CD8-positive, alpha-beta memory T cell (primary cell): ENCODE data around the gene KCNAB1. TPM values are rescaled to one million over a fixed set of nuclear protein-coding genes. Genes with fewer than 3 reads are reported as not detected.

Source experiments
- CTCF ChIA-PET: fragments of 350-600 bp; sonication (Branson Sonifier 250); formaldehyde crosslinking; loops from one replicate; lab custom pipeline; 2021; ENCODE audit warnings: antibody characterized with exemption; lab: Charles Lee
- POLR2A ChIA-PET: fragments of 350-600 bp; sonication (Branson Sonifier 250); formaldehyde crosslinking; loops from one replicate; lab custom pipeline; 2021; ENCODE audit warnings: antibody characterized with exemption; lab: Charles Lee
- DNase-seq, 5 donors: peaks; one replicate each; pipeline versions ENCODE4 v3.0.0 to v3.0.0-alpha.2; 2020 to 2022; ENCODE audit warnings: mixed read lengths in 1 of 5
- H3K27ac ChIP-seq: one replicate; pipeline ENCODE4 v1.7.0; 2013; ENCODE audit warnings: low read depth, mild to moderate bottlenecking, low read length, moderate library complexity
- H3K27me3 ChIP-seq: 2 replicates; pipeline ENCODE4 v1.7.0; 2013; ENCODE audit warnings: low read length, mild to moderate bottlenecking; ENCODE audit not compliant: insufficient read depth, poor library complexity, severe bottlenecking
- H3K36me3 ChIP-seq: 2 replicates; pipeline ENCODE4 v1.7.0; 2013; ENCODE audit warnings: mild to moderate bottlenecking, low read length, moderate library complexity; ENCODE audit not compliant: insufficient read depth
- H3K4me1 ChIP-seq: 2 replicates; pipeline ENCODE4 v1.7.0; 2013; ENCODE audit warnings: mild to moderate bottlenecking, low read length, moderate library complexity; ENCODE audit not compliant: insufficient read depth
- H3K4me3 ChIP-seq: 2 replicates; pipeline ENCODE4 v1.7.0; 2013; ENCODE audit warnings: mild to moderate bottlenecking, low read length
- H3K9me3 ChIP-seq: 2 replicates; pipeline ENCODE4 v1.7.0; 2013; ENCODE audit warnings: mild to moderate bottlenecking, low read length
- H3K27ac Mint-ChIP-seq, 8 donors: one replicate each; pipeline ENCODE4 v1.8.0; 2020 to 2021; ENCODE audit warnings: mixed read lengths in 8 of 8, mild to moderate bottlenecking in 6 of 8, inconsistent platforms in 3 of 8, moderate library complexity in 3 of 8
- H3K27me3 Mint-ChIP-seq, 2 donors: one replicate each; pipeline ENCODE4 v1.8.0; 2020 to 2021; ENCODE audit warnings: mixed read lengths in 2 of 2, mild to moderate bottlenecking in 1 of 2, moderate library complexity in 1 of 2
- H3K36me3 Mint-ChIP-seq, 3 donors: one replicate each; pipeline ENCODE4 v1.8.0; 2020 to 2021; ENCODE audit warnings: mixed read lengths in 3 of 3, inconsistent platforms in 1 of 3, mild to moderate bottlenecking in 1 of 3
- H3K4me1 Mint-ChIP-seq, 3 donors: one replicate each; pipeline ENCODE4 v1.8.0; 2020 to 2021; ENCODE audit warnings: mixed read lengths in 3 of 3, inconsistent platforms in 1 of 3, mild to moderate bottlenecking in 1 of 3
- H3K4me3 Mint-ChIP-seq, 7 donors: one replicate each; pipeline ENCODE4 v1.8.0; 2020 to 2021; ENCODE audit warnings: mixed read lengths in 7 of 7, mild to moderate bottlenecking in 6 of 7, moderate library complexity in 4 of 7, inconsistent platforms in 2 of 7
- H3K9me3 Mint-ChIP-seq, 5 donors: one replicate each; pipeline ENCODE4 v1.8.0; 2020 to 2022; ENCODE audit warnings: mixed read lengths in 5 of 5, mild to moderate bottlenecking in 3 of 5, moderate library complexity in 2 of 5, inconsistent platforms in 1 of 5
- polyA plus RNA-seq: library from polyadenylated mRNA; unstranded; fragments of 300-500 nt; fragmentation: Illumina TruSeq; gene quantifications from one replicate; pipeline ENCODE4 v1.2.3, GENCODE V29; 2021
- total RNA-seq, 2 experiments: library from RNA; stranded (reverse); gene quantifications; one replicate each; pipeline ENCODE4 v1.2.3, GENCODE V29; 2021

The KCNAB1 gene
- total and polyA plus RNA-seq, 3 experiments from 2014 or later: 0.32 TPM; not detected in 2

DNA sequence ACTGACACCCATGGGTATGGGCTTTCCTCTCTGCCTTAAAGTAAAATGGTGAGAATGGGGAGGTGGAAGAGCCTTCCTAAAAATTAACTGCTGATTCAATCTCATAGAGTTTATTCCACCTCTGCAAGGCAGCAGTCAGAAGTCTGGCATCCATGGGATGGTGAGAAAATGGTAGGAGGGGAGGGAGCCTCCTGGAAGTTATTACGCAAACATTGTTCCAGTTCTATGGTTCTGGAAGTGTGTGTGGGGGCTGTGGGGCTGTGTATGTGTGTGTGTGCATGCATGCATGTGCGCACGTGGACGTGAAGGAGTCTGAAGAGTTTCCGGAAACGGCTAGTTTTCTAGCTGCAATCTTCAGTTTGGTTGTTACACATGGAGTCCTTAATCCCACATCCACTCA is 177.6 kb downstream of the KCNAB1 start:
- CTCF ChIA-PET: no interaction called here
- no peaks in the 10 kb centered on the region for H3K4me1 ChIP-seq
- no peaks in the 10 kb centered on the region for H3K9me3 ChIP-seq
- Mint-ChIP-seq H3K27me3 (peaks cover 3 to 65% of the 10 kb centered on the region in 2 donors), H3K9me3 (no peaks in the 10 kb centered on the region), H3K36me3 (no peaks in the 10 kb centered on the region), H3K4me3 (no peak overlapping the region), H3K4me1 (no peaks in the 10 kb centered on the region), H3K27ac (no peak overlapping the region)
- DNase-seq: no peak
- H3K36me3 ChIP-seq: no peaks in the 10 kb centered on the region
- POLR2A ChIA-PET: no interaction called here
- no peak overlapping the region for H3K27ac ChIP-seq
- H3K4me3 ChIP-seq: no peak overlapping the region
- H3K27me3 ChIP-seq: no peaks in the 10 kb centered on the region

- no peak overlapping the region for H3K4me3 ChIP-seq
- H3K4me1 ChIP-seq: no peaks in the 10 kb centered on the region
- no peaks in the 10 kb centered on the region for H3K9me3 Mint-ChIP-seq
- no peak for DNase-seq
- no peak overlapping the region for H3K27ac Mint-ChIP-seq
- H3K27me3 Mint-ChIP-seq: peaks cover 4 to 57% of the 10 kb centered on the region in 2 donors
- no peaks in the 10 kb centered on the region for H3K27me3 ChIP-seq
- no peak overlapping the region for H3K4me3 Mint-ChIP-seq
- H3K36me3 Mint-ChIP-seq: no peaks in the 10 kb centered on the region
- POLR2A ChIA-PET: no interaction called here
- H3K4me1 Mint-ChIP-seq: no peaks in the 10 kb centered on the region
- CTCF ChIA-PET: no interaction called here
- H3K36me3 ChIP-seq: no peaks in the 10 kb centered on the region
- H3K27ac ChIP-seq: no peak overlapping the region
- no peaks in the 10 kb centered on the region for H3K9me3 ChIP-seq
Measured at GRCh38 chr3:156298938-156299337, 178.6 kb downstream of the KCNAB1 start.

GRCh38 chr3:156299569-156299968 is 179.2 kb downstream of the KCNAB1 start:
- Mint-ChIP-seq H3K4me1 (no peaks in the 10 kb centered on the region), H3K27me3 (peaks cover 4 to 50% of the 10 kb centered on the region in 2 donors), H3K36me3 (no peaks in the 10 kb centered on the region), H3K4me3 (no peak overlapping the region), H3K27ac (no peak overlapping the region), H3K9me3 (no peaks in the 10 kb centered on the region)
- ChIA-PET CTCF (no interaction called here), POLR2A (no interaction called here)
- no peaks in the 10 kb centered on the region for H3K36me3 ChIP-seq
- H3K9me3 ChIP-seq: no peaks in the 10 kb centered on the region
- H3K27ac ChIP-seq: no peak overlapping the region
- DNase-seq: no peak
- H3K4me1 ChIP-seq: no peaks in the 10 kb centered on the region
- no peak overlapping the region for H3K4me3 ChIP-seq
- no peaks in the 10 kb centered on the region for H3K27me3 ChIP-seq

DNA sequence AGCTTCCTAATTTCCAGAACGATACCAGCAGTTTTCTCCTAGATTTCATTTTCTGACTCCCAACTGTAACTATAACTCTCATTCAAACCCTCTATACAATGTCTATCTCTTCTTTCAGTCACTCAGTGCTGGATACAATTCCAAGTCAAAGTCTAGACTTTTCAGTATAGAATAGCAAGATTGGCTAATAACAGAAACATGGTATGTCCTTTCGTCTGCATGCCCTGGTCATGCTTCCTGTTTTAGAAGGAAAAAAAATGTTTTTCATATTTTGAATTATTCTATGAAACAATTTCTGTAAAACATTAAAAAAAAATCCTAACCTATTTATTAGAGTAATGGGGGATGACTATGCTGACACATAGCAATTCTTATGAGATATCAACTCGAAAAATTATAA is 180.0 kb downstream of the KCNAB1 start:
- CTCF ChIA-PET: no interaction called here
- H3K27ac Mint-ChIP-seq: no peak overlapping the region
- H3K36me3 Mint-ChIP-seq: no peaks in the 10 kb centered on the region
- H3K4me1 Mint-ChIP-seq: no peaks in the 10 kb centered on the region
- no peaks in the 10 kb centered on the region for H3K27me3 ChIP-seq
- DNase-seq: no peak
- H3K4me3 ChIP-seq: no peak overlapping the region
- no peak overlapping the region for H3K4me3 Mint-ChIP-seq
- peaks cover 4 to 42% of the 10 kb centered on the region in 2 donors for H3K27me3 Mint-ChIP-seq
- H3K9me3 Mint-ChIP-seq: no peaks in the 10 kb centered on the region
- H3K4me1 ChIP-seq: no peaks in the 10 kb centered on the region
- no peaks in the 10 kb centered on the region for H3K9me3 ChIP-seq
- no peak overlapping the region for H3K27ac ChIP-seq
- POLR2A ChIA-PET: no interaction called here
- H3K36me3 ChIP-seq: no peaks in the 10 kb centered on the region

- H3K9me3 Mint-ChIP-seq: no peaks in the 10 kb centered on the region
- no peaks in the 10 kb centered on the region for H3K36me3 ChIP-seq
- no peaks in the 10 kb centered on the region for H3K4me1 ChIP-seq
- H3K27me3 Mint-ChIP-seq: peaks cover 4 to 34% of the 10 kb centered on the region in 2 donors
- H3K27me3 ChIP-seq: no peaks in the 10 kb centered on the region
- H3K36me3 Mint-ChIP-seq: no peaks in the 10 kb centered on the region
- H3K27ac ChIP-seq: no peak overlapping the region
- CTCF ChIA-PET: no interaction called here
- no peaks in the 10 kb centered on the region for H3K4me1 Mint-ChIP-seq
- H3K4me3 Mint-ChIP-seq: no peak overlapping the region
- H3K27ac Mint-ChIP-seq: no peak overlapping the region
- no peaks in the 10 kb centered on the region for H3K9me3 ChIP-seq
- DNase-seq: no peak
- POLR2A ChIA-PET: no interaction called here
- H3K4me3 ChIP-seq: no peak overlapping the region
Measured at GRCh38 chr3:156300929-156301840, 180.8 kb downstream of the KCNAB1 start.

DNA sequence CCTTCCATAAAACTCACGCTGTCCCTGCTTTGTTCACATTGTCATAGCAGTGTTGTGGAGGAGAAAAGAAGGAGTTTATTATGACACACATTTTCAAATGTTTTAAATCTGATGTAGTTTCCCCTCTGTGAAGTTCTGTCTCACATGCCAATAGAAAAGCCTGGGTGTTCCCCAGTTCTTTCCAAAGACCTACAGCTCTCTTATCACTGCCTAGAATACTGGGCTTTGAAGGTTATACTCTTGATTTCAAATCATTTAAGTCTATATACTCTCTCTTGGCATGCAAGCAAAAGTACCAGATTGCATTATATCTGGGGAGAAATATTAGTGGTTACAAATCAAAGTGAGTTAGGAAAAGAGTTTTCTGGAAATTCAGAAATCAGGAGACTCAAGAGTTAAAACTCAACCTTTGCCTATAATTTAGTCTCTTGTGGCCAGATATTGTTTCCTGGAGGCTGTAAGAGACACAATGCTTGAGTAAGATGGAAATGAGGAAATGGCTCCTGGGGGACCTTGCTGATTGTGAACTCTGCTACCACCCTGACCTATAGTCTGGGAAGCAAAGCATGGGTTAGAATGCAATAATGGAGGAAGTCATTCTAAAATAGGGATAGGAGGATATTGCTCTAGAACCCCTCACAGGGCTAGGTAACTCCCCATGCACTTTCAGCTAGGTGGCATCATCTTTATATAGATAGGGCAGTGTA is 182.8 kb downstream of the KCNAB1 start:
- Histone ChIP-seq H3K27me3 (no peaks in the 10 kb centered on the region), H3K4me1 (no peaks in the 10 kb centered on the region), H3K36me3 (no peaks in the 10 kb centered on the region), H3K4me3 (no peak overlapping the region), H3K27ac (no peak overlapping the region), H3K9me3 (no peaks in the 10 kb centered on the region)
- Mint-ChIP-seq H3K4me3 (no peak overlapping the region), H3K27ac (no peak overlapping the region), H3K4me1 (no peaks in the 10 kb centered on the region), H3K9me3 (no peaks in the 10 kb centered on the region), H3K27me3 (peaks cover 1 to 23% of the 10 kb centered on the region in 2 donors), H3K36me3 (no peaks in the 10 kb centered on the region)
- no peak for DNase-seq
- CTCF ChIA-PET: no interaction called here
- POLR2A ChIA-PET: no interaction called here

DNA sequence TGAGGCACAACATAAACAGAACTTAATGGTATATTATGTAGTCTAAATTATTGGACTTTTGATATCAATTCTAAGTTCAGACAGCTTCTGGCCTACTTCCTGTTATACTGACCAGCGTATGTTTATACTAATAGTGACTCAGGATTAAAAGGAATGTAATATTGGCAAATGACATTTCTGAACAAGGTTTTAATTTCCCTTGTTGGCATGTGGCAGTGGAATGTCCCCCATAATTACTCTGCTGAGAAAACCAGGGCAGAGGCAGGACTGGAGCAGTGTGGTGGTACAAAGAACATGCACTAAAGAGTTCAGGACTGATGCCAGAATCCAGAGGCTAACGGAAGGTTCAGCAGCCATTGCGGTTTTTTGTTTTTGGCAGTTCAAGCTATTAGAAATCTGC is 184.0 kb downstream of the KCNAB1 start:
- H3K4me3 Mint-ChIP-seq: no peak overlapping the region
- Histone ChIP-seq H3K4me1 (no peaks in the 10 kb centered on the region), H3K27ac (no peak overlapping the region), H3K27me3 (no peaks in the 10 kb centered on the region), H3K36me3 (no peaks in the 10 kb centered on the region), H3K9me3 (no peaks in the 10 kb centered on the region), H3K4me3 (no peak overlapping the region)
- H3K36me3 Mint-ChIP-seq: no peaks in the 10 kb centered on the region
- DNase-seq: no peak
- CTCF ChIA-PET: no interaction called here
- no peak overlapping the region for H3K27ac Mint-ChIP-seq
- POLR2A ChIA-PET: no interaction called here
- H3K27me3 Mint-ChIP-seq: peaks cover 2 to 20% of the 10 kb centered on the region in 2 donors
- H3K4me1 Mint-ChIP-seq: no peaks in the 10 kb centered on the region
- H3K9me3 Mint-ChIP-seq: no peaks in the 10 kb centered on the region

- no peak for DNase-seq
- no peaks in the 10 kb centered on the region for H3K4me1 Mint-ChIP-seq
- Histone ChIP-seq H3K27me3 (no peaks in the 10 kb centered on the region), H3K9me3 (no peaks in the 10 kb centered on the region), H3K4me1 (no peaks in the 10 kb centered on the region), H3K4me3 (no peak overlapping the region), H3K36me3 (no peaks in the 10 kb centered on the region), H3K27ac (no peak overlapping the region)
- ChIA-PET CTCF (no interaction called here), POLR2A (no interaction called here)
- H3K27ac Mint-ChIP-seq: no peak overlapping the region
- H3K27me3 Mint-ChIP-seq: peaks cover 5 to 12% of the 10 kb centered on the region in 2 donors
- no peak overlapping the region for H3K4me3 Mint-ChIP-seq
- no peaks in the 10 kb centered on the region for H3K36me3 Mint-ChIP-seq
- no peaks in the 10 kb centered on the region for H3K9me3 Mint-ChIP-seq
Measured at GRCh38 chr3:156305672-156306071, 185.3 kb downstream of the KCNAB1 start.
